HEK293 (cell line): ENCODE measurements around the gene IZUMO1.

Experiments used
- CTCF ChIA-PET: fragments of 350-600 bp; formaldehyde crosslinking; extraction: SDS; loops from one replicate; lab custom pipeline; 2021; ENCODE audit warnings: antibody characterized with exemption; lab: Yijun Ruan, JAX
- POLR2A ChIA-PET: fragments of 300-600 bp; formaldehyde crosslinking; extraction: SDS; loops from one replicate; lab custom pipeline; 2020; ENCODE audit warnings: antibody characterized with exemption, inconsistent platforms; lab: Yijun Ruan, JAX
- H3K27ac ChIP-seq: fragments of 200-500 bp; sonication (Bioruptor generic); 2 replicates; pipeline ENCODE4 v1.5.1; 2014; ENCODE audit warnings: low read depth, low read length, control low read depth, inconsistent platforms; ENCODE audit errors: extremely low read depth
- H3K36me3 ChIP-seq, 2 experiments: fragments of 200-500 bp in 1 of 2; sonication (Bioruptor generic) in 1 of 2; 1 replicate in 1 of 2; 2 replicates in 1 of 2; pipeline ENCODE4 v1.5.1; 2014 to 2017; ENCODE audit warnings: inconsistent platforms in 2 of 2, low read length in 2 of 2; ENCODE audit not compliant: control insufficient read depth in 2 of 2, insufficient read depth in 1 of 2
- H3K4me1 ChIP-seq: fragments of 200-500 bp; sonication (Bioruptor generic); 2 replicates; pipeline ENCODE4 v1.5.1; 2014; ENCODE audit warnings: mild to moderate bottlenecking, low read length, inconsistent platforms; ENCODE audit not compliant: control insufficient read depth, insufficient read depth
- H3K4me3 ChIP-seq: 2 replicates; pipeline ENCODE4 v1.5.1; 2011; ENCODE audit warnings: low read depth, mild to moderate bottlenecking, control low read depth, low read length, moderate library complexity
- H3K9me3 ChIP-seq: fragments of 200-500 bp; sonication (Bioruptor generic); 2 replicates; pipeline ENCODE4 v1.5.1; 2014; ENCODE audit warnings: low read depth, low read length, inconsistent platforms; ENCODE audit not compliant: control insufficient read depth, insufficient read depth
- SALL2 ChIP-seq: fragments of 450-650 bp; formaldehyde crosslinking; IDR thresholded peaks from 2 replicates; pipeline ENCODE4 v1.5.0; 2017; ENCODE audit warnings: missing biosample characterization, mild to moderate bottlenecking, missing genetic modification characterization, borderline replicate concordance
- ZBTB1 ChIP-seq: fragments of 450-650 bp; formaldehyde crosslinking; IDR thresholded peaks from 2 replicates; pipeline ENCODE4 v1.5.1; 2016; ENCODE audit warnings: missing biosample characterization, missing genetic modification characterization
- ZBTB20 ChIP-seq: fragments of 450-650 bp; formaldehyde crosslinking; IDR thresholded peaks from 2 replicates; pipeline ENCODE4 v1.5.1; 2016; ENCODE audit warnings: missing biosample characterization, missing genetic modification characterization
- ZNF211 ChIP-seq: fragments of 450-650 bp; formaldehyde crosslinking; IDR thresholded peaks from 2 replicates; pipeline ENCODE4 v1.5.1; 2016; ENCODE audit warnings: low read depth, missing biosample characterization, missing genetic modification characterization
- ZNF23 ChIP-seq: fragments of 450-650 bp; formaldehyde crosslinking; IDR thresholded peaks from 2 replicates; pipeline ENCODE4 v1.5.1; 2016; ENCODE audit warnings: missing biosample characterization, missing genetic modification characterization, borderline replicate concordance
- ZNF354C ChIP-seq: fragments of 450-650 bp; formaldehyde crosslinking; IDR thresholded peaks from 2 replicates; pipeline ENCODE4 v1.5.1; 2016; ENCODE audit warnings: missing biosample characterization, missing genetic modification characterization, low read depth, borderline replicate concordance
- ZXDB ChIP-seq: fragments of 450-650 bp; formaldehyde crosslinking; IDR thresholded peaks from 2 replicates; pipeline ENCODE4 v1.5.1; 2016; ENCODE audit warnings: missing biosample characterization, missing genetic modification characterization
- TF ChIP-seq, protein P1 (sequence below): fragments of 450-650 bp; formaldehyde crosslinking; IDR thresholded peaks from 2 replicates; pipeline ENCODE4 v1.5.1; 2016; ENCODE audit warnings: missing biosample characterization, missing genetic modification characterization, borderline replicate concordance
- TF ChIP-seq, protein P2 (sequence below): fragments of 450-650 bp; IDR thresholded peaks from 2 replicates; pipeline ENCODE4 v1.5.1; 2018; ENCODE audit warnings: missing biosample characterization, missing genetic modification characterization
- TF ChIP-seq, protein P3 (sequence below): fragments of 450-650 bp; formaldehyde crosslinking; IDR thresholded peaks from 2 replicates; pipeline ENCODE4 v1.5.1; 2017; ENCODE audit warnings: missing biosample characterization, mild to moderate bottlenecking, missing genetic modification characterization, moderate library complexity
- TF ChIP-seq, protein P4 (sequence below): fragments of 450-650 bp; formaldehyde crosslinking; IDR thresholded peaks from 2 replicates; pipeline ENCODE4 v1.5.1; 2016; ENCODE audit warnings: missing biosample characterization, missing genetic modification characterization
- TF ChIP-seq, protein P5 (sequence below): fragments of 450-650 bp; formaldehyde crosslinking; IDR thresholded peaks from 2 replicates; pipeline ENCODE4 v1.5.1; 2016; ENCODE audit warnings: missing biosample characterization, missing genetic modification characterization
- TF ChIP-seq, protein P6 (sequence below): fragments of 450-650 bp; formaldehyde crosslinking; IDR thresholded peaks from 2 replicates; pipeline ENCODE4 v1.5.1; 2016; ENCODE audit warnings: missing biosample characterization, missing genetic modification characterization
- TF ChIP-seq, protein P7 (sequence below): fragments of 450-650 bp; formaldehyde crosslinking; IDR thresholded peaks from 2 replicates; pipeline ENCODE4 v1.5.1; 2017; ENCODE audit warnings: missing biosample characterization, missing genetic modification characterization
- TF ChIP-seq, protein P8 (sequence below): fragments of 450-650 bp; formaldehyde crosslinking; IDR thresholded peaks from 2 replicates; pipeline ENCODE4 v1.5.1; 2016; ENCODE audit warnings: missing biosample characterization, missing genetic modification characterization

Gene IZUMO1

DNA sequence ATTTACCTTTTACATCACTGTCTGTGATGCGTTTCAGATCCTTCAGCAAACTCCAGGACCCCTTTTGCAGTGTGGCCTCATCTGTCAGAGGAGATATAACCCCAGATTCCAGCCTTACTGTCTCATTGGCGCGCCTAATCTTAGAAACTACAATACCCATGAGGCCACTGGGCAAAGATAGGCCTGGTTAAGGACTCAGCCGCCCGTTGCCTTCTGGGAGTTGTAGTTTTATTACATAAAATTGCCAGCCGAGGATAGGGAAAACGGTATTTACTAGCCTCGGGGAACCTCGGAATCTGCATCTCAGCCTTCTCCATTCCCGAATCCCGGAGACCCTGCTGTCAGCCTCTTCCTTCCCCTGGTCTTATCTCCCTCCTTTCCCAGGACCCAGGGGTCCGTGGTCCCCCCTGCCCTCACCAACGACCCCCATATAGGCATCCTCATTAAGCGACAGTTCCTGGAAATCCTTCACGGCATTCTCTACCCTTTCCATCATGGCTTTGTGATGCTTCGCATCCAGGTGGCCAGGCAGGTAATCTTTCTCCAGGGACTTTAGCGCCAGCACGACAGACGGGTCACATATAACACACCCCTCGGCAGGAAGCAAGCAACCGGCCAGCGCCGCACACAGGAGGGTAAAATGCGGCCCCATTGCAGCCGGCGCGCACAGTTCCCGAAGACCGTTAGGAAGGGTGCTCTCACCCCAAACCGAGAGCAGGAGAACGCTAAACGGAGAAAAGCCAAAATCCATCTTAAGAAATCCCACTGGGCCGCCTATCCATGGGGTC lies 1.3 kb downstream of the IZUMO1 start (continued):
- TF ChIP-seq, protein P1, sequence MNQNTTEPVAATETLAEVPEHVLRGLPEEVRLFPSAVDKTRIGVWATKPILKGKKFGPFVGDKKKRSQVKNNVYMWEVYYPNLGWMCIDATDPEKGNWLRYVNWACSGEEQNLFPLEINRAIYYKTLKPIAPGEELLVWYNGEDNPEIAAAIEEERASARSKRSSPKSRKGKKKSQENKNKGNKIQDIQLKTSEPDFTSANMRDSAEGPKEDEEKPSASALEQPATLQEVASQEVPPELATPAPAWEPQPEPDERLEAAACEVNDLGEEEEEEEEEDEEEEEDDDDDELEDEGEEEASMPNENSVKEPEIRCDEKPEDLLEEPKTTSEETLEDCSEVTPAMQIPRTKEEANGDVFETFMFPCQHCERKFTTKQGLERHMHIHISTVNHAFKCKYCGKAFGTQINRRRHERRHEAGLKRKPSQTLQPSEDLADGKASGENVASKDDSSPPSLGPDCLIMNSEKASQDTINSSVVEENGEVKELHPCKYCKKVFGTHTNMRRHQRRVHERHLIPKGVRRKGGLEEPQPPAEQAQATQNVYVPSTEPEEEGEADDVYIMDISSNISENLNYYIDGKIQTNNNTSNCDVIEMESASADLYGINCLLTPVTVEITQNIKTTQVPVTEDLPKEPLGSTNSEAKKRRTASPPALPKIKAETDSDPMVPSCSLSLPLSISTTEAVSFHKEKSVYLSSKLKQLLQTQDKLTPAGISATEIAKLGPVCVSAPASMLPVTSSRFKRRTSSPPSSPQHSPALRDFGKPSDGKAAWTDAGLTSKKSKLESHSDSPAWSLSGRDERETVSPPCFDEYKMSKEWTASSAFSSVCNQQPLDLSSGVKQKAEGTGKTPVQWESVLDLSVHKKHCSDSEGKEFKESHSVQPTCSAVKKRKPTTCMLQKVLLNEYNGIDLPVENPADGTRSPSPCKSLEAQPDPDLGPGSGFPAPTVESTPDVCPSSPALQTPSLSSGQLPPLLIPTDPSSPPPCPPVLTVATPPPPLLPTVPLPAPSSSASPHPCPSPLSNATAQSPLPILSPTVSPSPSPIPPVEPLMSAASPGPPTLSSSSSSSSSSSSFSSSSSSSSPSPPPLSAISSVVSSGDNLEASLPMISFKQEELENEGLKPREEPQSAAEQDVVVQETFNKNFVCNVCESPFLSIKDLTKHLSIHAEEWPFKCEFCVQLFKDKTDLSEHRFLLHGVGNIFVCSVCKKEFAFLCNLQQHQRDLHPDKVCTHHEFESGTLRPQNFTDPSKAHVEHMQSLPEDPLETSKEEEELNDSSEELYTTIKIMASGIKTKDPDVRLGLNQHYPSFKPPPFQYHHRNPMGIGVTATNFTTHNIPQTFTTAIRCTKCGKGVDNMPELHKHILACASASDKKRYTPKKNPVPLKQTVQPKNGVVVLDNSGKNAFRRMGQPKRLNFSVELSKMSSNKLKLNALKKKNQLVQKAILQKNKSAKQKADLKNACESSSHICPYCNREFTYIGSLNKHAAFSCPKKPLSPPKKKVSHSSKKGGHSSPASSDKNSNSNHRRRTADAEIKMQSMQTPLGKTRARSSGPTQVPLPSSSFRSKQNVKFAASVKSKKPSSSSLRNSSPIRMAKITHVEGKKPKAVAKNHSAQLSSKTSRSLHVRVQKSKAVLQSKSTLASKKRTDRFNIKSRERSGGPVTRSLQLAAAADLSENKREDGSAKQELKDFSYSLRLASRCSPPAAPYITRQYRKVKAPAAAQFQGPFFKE (tag by site-specific recombination): no peak
- TF ChIP-seq, protein P2, sequence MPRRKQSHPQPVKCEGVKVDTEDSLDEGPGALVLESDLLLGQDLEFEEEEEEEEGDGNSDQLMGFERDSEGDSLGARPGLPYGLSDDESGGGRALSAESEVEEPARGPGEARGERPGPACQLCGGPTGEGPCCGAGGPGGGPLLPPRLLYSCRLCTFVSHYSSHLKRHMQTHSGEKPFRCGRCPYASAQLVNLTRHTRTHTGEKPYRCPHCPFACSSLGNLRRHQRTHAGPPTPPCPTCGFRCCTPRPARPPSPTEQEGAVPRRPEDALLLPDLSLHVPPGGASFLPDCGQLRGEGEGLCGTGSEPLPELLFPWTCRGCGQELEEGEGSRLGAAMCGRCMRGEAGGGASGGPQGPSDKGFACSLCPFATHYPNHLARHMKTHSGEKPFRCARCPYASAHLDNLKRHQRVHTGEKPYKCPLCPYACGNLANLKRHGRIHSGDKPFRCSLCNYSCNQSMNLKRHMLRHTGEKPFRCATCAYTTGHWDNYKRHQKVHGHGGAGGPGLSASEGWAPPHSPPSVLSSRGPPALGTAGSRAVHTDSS (tag by site-specific recombination): no peak
- TF ChIP-seq, protein P3, sequence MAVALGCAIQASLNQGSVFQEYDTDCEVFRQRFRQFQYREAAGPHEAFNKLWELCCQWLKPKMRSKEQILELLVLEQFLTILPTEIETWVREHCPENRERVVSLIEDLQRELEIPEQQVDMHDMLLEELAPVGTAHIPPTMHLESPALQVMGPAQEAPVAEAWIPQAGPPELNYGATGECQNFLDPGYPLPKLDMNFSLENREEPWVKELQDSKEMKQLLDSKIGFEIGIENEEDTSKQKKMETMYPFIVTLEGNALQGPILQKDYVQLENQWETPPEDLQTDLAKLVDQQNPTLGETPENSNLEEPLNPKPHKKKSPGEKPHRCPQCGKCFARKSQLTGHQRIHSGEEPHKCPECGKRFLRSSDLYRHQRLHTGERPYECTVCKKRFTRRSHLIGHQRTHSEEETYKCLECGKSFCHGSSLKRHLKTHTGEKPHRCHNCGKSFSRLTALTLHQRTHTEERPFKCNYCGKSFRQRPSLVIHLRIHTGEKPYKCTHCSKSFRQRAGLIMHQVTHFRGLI (tag by site-specific recombination): no peak
- TF ChIP-seq ZBTB20 (tag by site-specific recombination): peak; percentile 60
- TF ChIP-seq ZNF211 (tag by site-specific recombination): no peak
- TF ChIP-seq, protein P4, sequence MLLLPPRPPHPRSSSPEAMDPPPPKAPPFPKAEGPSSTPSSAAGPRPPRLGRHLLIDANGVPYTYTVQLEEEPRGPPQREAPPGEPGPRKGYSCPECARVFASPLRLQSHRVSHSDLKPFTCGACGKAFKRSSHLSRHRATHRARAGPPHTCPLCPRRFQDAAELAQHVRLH (tag by site-specific recombination): peak; percentile 42; the same call in 1 of the 2 replicates
- TF ChIP-seq, protein P5, sequence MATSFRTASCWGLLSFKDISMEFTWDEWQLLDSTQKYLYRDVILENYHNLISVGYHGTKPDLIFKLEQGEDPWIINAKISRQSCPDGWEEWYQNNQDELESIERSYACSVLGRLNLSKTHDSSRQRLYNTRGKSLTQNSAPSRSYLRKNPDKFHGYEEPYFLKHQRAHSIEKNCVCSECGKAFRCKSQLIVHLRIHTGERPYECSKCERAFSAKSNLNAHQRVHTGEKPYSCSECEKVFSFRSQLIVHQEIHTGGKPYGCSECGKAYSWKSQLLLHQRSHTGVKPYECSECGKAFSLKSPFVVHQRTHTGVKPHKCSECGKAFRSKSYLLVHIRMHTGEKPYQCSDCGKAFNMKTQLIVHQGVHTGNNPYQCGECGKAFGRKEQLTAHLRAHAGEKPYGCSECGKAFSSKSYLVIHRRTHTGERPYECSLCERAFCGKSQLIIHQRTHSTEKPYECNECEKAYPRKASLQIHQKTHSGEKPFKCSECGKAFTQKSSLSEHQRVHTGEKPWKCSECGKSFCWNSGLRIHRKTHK (tag by site-specific recombination): no peak
- TF ChIP-seq, protein P6, sequence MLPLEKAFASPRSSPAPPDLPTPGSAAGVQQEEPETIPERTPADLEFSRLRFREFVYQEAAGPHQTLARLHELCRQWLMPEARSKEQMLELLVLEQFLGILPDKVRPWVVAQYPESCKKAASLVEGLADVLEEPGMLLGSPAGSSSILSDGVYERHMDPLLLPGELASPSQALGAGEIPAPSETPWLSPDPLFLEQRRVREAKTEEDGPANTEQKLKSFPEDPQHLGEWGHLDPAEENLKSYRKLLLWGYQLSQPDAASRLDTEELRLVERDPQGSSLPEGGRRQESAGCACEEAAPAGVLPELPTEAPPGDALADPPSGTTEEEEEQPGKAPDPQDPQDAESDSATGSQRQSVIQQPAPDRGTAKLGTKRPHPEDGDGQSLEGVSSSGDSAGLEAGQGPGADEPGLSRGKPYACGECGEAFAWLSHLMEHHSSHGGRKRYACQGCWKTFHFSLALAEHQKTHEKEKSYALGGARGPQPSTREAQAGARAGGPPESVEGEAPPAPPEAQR (tag by site-specific recombination): no peak
- TF ChIP-seq ZXDB (tag by site-specific recombination): 0 out of 2 replicates have a peak, but pooled peaks have one; percentile 13
- no peak for TF ChIP-seq SALL2 (tag by site-specific recombination)
- TF ChIP-seq ZNF23 (tag by site-specific recombination): no peak

DNA sequence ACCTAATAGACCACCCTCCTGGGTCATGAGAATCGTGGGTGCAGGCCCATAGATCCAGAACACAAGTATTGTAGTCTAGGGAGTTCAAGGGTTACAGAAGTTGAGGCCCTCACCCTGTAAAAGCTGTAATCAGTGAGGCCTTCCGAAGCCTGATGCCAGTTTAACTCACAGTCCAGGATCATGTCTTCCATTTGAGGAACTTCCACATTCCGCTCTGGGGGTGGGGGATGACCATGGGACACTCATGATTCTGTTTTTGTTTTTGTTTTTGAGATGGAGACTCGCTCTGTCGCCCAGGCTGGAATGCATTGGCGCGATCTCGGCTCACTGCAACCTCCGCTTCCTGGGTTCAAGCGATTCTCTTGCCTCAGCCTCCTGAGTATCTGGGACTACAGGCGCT lies 4.6 kb downstream of the IZUMO1 start:
- no peaks in the 10 kb centered on the region for H3K9me3 ChIP-seq
- no peaks in the 10 kb centered on the region for H3K36me3 ChIP-seq
- H3K27ac ChIP-seq: 0 out of 2 replicates have a peak overlapping the region, but pooled peaks have one; percentile 12
- H3K4me3 ChIP-seq: no peak overlapping the region
- ChIA-PET POLR2A (no interaction called here), CTCF (no interaction called here)
- peaks cover 5% of the 10 kb centered on the region for H3K4me1 ChIP-seq
- TF ChIP-seq, protein P7, sequence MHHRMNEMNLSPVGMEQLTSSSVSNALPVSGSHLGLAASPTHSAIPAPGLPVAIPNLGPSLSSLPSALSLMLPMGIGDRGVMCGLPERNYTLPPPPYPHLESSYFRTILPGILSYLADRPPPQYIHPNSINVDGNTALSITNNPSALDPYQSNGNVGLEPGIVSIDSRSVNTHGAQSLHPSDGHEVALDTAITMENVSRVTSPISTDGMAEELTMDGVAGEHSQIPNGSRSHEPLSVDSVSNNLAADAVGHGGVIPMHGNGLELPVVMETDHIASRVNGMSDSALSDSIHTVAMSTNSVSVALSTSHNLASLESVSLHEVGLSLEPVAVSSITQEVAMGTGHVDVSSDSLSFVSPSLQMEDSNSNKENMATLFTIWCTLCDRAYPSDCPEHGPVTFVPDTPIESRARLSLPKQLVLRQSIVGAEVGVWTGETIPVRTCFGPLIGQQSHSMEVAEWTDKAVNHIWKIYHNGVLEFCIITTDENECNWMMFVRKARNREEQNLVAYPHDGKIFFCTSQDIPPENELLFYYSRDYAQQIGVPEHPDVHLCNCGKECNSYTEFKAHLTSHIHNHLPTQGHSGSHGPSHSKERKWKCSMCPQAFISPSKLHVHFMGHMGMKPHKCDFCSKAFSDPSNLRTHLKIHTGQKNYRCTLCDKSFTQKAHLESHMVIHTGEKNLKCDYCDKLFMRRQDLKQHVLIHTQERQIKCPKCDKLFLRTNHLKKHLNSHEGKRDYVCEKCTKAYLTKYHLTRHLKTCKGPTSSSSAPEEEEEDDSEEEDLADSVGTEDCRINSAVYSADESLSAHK (tag by site-specific recombination): no peak
- TF ChIP-seq ZNF354C (tag by site-specific recombination) (no peak), ZBTB1 (tag by site-specific recombination) (no peak)
- TF ChIP-seq, protein P8, sequence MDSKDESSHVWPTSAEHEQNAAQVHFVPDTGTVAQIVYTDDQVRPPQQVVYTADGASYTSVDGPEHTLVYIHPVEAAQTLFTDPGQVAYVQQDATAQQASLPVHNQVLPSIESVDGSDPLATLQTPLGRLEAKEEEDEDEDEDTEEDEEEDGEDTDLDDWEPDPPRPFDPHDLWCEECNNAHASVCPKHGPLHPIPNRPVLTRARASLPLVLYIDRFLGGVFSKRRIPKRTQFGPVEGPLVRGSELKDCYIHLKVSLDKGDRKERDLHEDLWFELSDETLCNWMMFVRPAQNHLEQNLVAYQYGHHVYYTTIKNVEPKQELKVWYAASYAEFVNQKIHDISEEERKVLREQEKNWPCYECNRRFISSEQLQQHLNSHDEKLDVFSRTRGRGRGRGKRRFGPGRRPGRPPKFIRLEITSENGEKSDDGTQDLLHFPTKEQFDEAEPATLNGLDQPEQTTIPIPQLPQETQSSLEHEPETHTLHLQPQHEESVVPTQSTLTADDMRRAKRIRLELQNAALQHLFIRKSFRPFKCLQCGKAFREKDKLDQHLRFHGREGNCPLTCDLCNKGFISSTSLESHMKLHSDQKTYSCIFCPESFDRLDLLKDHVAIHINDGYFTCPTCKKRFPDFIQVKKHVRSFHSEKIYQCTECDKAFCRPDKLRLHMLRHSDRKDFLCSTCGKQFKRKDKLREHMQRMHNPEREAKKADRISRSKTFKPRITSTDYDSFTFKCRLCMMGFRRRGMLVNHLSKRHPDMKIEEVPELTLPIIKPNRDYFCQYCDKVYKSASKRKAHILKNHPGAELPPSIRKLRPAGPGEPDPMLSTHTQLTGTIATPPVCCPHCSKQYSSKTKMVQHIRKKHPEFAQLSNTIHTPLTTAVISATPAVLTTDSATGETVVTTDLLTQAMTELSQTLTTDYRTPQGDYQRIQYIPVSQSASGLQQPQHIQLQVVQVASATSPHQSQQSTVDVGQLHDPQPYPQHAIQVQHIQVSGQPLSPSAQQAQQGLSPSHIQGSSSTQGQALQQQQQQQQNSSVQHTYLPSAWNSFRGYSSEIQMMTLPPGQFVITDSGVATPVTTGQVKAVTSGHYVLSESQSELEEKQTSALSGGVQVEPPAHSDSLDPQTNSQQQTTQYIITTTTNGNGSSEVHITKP: no peak
